Measurements from ENCODE around the gene LDB2.

Gene LDB2

DNA sequence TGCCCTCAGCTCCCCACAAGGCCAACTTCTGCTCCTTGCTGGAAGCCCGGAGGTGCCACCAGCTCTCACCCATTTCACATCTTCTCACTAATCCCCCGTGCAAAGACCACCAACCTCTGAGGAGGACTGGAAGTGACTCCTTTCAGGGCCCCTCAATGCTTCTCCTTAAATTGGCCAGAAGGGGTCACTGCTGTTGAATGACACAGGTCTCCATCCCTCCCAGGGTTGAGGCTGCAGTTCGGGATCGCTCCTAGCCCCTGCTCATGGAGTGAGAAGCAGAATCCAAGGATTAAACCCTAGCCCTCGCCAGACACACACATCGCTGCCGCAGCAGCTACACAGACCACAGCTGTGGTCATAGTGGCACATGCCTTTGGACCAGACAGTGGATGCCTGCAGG lies 392.7 kb downstream of the LDB2 start:
- DNase-seq (ENCODE audit: low read depth): no peak
- TF ChIP-seq, protein P1, sequence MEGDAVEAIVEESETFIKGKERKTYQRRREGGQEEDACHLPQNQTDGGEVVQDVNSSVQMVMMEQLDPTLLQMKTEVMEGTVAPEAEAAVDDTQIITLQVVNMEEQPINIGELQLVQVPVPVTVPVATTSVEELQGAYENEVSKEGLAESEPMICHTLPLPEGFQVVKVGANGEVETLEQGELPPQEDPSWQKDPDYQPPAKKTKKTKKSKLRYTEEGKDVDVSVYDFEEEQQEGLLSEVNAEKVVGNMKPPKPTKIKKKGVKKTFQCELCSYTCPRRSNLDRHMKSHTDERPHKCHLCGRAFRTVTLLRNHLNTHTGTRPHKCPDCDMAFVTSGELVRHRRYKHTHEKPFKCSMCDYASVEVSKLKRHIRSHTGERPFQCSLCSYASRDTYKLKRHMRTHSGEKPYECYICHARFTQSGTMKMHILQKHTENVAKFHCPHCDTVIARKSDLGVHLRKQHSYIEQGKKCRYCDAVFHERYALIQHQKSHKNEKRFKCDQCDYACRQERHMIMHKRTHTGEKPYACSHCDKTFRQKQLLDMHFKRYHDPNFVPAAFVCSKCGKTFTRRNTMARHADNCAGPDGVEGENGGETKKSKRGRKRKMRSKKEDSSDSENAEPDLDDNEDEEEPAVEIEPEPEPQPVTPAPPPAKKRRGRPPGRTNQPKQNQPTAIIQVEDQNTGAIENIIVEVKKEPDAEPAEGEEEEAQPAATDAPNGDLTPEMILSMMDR (conservative IDR thresholded peaks at IDR 0.05; ENCODE audit: low read depth, low read length): peak; percentile 54
- no peak overlapping the region for H3K4me3 ChIP-seq (ENCODE audit: low read length)

DNA sequence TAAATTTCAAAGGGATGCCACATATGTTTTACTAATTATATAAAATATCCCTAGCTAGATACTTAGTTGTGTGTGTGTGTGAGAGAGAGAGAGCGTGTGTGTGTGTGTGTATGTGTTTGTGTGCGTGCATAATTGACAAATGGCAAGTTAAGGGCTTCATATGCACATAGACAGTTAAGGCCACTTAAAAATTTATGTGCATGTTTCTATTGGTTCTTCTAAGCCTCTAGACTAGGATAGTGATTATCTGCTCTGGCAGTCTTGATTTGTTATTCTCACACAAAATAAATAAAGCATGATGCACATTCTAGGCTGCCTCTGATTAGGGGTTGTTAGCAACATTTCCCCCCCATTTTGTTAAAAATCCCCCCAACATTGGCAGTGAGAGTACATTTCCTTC lies 393.2 kb downstream of the LDB2 start:
- DNase-seq (ENCODE audit: low read depth): no peak
- H3K4me3 ChIP-seq (ENCODE audit: low read length): no peak overlapping the region
- TF ChIP-seq, protein P1 (conservative IDR thresholded peaks at IDR 0.05; ENCODE audit: low read depth, low read length): no peak

DNA sequence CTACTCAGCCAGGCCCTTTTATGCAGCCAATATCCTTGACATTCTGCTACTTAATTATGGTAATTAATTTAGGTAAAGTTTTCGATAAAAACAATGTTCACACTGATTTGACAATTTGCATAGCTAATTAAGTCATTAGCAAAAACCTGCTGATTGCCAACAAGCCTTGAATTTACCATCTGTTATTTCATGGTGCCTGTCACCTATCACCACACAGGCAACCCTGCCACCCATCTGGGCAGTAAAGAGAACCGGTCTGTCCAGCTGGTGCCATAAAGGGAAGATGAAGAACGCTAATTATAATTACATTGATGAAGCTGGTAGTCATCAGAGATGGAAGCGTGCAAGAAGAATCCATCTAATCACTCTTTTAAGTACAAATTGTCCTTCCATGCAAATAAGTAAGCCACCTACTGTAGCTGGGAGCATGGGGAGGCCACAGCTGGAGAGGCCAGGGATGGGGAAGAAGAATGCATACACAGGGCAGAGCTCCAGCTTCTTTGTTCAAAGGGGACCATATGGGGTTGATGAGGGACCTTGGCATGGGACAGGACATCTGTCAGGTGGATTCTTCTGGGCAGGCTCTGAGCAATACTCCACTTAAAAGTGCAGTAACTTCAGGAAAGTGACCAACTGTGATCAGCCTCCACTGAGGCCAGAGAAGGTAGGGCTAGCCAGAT lies 394.9 kb downstream of the LDB2 start:
- no peak overlapping the region for H3K4me3 ChIP-seq (ENCODE audit: low read length)
- no peak for DNase-seq (ENCODE audit: low read depth)
- TF ChIP-seq, protein P1 (conservative IDR thresholded peaks at IDR 0.05; ENCODE audit: low read depth, low read length): no peak

DNA sequence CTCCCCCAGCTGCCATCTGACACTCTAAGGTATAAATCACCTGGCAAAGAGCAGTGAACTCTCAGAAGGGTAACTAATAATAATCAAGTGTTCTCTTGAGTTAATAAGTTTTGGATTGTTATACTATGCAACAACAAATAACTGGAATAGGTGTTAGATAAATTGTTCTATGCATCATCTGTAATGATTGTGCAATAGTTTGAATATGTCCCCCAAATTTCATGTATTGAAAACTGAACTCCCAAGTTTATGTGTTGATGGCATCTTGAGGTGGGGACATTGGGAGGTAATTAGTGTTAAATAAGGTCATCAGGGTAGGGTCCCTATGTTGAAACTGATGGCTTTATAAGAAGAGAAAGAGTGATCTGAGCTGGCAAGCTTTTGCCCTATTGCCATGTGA lies 399.5 kb downstream of the LDB2 start:
- DNase-seq (ENCODE audit: low read depth): no peak
- H3K4me3 ChIP-seq (ENCODE audit: low read length): no peak overlapping the region
- TF ChIP-seq, protein P1 (conservative IDR thresholded peaks at IDR 0.05; ENCODE audit: low read depth, low read length): no peak

DNA sequence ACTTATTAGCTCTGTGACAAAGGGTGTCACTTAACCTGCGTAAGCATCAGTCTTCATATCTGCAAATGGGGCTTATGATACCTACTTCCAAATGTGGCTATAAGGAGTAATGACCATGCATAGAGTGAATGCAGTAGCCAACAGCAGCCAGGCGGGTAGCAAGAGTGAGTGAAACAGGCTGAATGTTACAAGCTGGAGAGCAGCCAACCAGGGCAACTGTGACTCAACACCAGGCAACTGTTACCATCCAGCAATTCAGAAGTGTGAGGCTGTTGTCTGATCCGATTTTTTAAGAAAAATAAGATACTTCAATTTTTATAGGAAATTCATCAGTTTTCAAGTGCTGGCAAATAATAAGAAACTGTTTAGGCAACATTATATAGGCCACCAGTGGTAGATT lies 401.9 kb downstream of the LDB2 start:
- no peak overlapping the region for H3K4me3 ChIP-seq (ENCODE audit: low read length)
- DNase-seq (ENCODE audit: low read depth): no peak
- TF ChIP-seq, protein P1 (conservative IDR thresholded peaks at IDR 0.05; ENCODE audit: low read depth, low read length): no peak

DNA sequence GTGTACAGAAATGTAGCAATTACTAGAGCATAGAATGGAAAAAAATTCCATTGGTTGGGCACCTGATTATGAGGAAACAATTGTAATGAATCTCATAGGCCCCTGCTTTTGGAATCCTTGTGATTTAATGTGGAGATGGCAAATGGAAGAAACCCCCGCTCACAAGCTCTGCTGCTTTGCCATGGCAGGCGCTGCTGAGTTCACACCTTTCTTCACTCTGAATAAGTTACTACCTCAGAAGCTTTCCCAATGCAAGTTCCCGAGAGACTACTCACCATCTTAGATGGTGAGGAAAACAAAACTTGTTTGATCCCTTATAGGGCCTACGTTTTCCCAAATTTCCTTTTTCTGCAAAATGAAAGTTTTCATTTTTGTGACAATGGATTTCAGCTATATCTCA lies 405.6 kb downstream of the LDB2 start:
- no peak for DNase-seq (ENCODE audit: low read depth)
- TF ChIP-seq, protein P1 (conservative IDR thresholded peaks at IDR 0.05; ENCODE audit: low read depth, low read length): no peak
- no peak overlapping the region for H3K4me3 ChIP-seq (ENCODE audit: low read length)

DNA sequence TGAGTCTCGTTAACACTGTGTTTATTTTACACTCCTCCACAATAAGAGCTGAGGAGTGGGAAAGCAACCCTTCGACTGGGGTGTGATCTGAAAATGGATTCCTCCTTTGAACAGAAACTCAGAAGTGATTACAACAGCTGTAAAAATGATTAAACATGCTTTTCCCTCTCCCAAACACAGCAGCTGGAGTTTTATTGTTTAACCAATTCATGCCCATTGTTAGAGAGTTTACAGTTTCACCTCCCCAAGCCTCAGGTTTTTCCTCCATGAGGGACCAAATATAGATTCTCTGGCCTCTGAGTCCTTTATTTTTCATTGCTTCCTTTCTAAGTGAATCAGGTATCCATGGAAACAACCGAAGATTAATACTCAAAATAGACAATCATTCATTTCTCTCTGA lies 409.2 kb downstream of the LDB2 start:
- no peak for DNase-seq (ENCODE audit: low read depth)
- TF ChIP-seq, protein P1 (conservative IDR thresholded peaks at IDR 0.05; ENCODE audit: low read depth, low read length): no peak
- H3K4me3 ChIP-seq (ENCODE audit: low read length): no peak overlapping the region
